Natural killer cell (primary cell): ENCODE measurements around the gene TMEM178A. TPM values are rescaled to one million over a fixed set of nuclear protein-coding genes. Genes with fewer than 3 reads are reported as not detected.

Experiments used
- ATAC-seq, 3 donors: fragments of 150-1000 bp in 2 of 3; fragments of 200-7000 bp in 1 of 3; cut with Tn5 transposase; 1 replicate in 1 of 3; 2 replicates in 2 of 3; pipeline ENCODE4 v1.10.0; 2021; ENCODE audit warnings: mild to moderate bottlenecking in 2 of 3, moderate library complexity in 2 of 3
- DNase-seq, 2 donors: peaks; one replicate each; pipeline versions ENCODE4 v3.0.0 to v3.0.0-alpha.2; 2013 to 2021; ENCODE audit warnings: mixed read lengths in 1 of 2
- H3K27ac ChIP-seq: one replicate; pipeline ENCODE4 v1.5.1; 2013; ENCODE audit warnings: mild to moderate bottlenecking, low read length
- H3K27me3 ChIP-seq: one replicate; pipeline ENCODE4 v1.6.1; 2013; ENCODE audit warnings: low read length; ENCODE audit not compliant: control insufficient read depth, insufficient read depth
- H3K36me3 ChIP-seq: one replicate; pipeline ENCODE4 v1.6.1; 2013; ENCODE audit warnings: low read length; ENCODE audit not compliant: control insufficient read depth, insufficient read depth
- H3K4me1 ChIP-seq: one replicate; pipeline ENCODE4 v1.6.1; 2013; ENCODE audit warnings: low read length; ENCODE audit not compliant: control insufficient read depth, insufficient read depth
- H3K4me3 ChIP-seq: one replicate; pipeline ENCODE4 v1.5.1; 2013; ENCODE audit warnings: low read length
- H3K9me3 ChIP-seq: one replicate; pipeline ENCODE4 v1.6.1; 2013; ENCODE audit warnings: low read length; ENCODE audit not compliant: control insufficient read depth, insufficient read depth
- H3K27ac Mint-ChIP-seq, 2 donors: one replicate each; pipeline ENCODE4 v1.8.0; 2022; ENCODE audit warnings: mild to moderate bottlenecking in 2 of 2, mixed read lengths in 2 of 2, moderate library complexity in 1 of 2
- H3K27me3 Mint-ChIP-seq, 2 donors: one replicate each; pipeline ENCODE4 v1.8.0; 2022; ENCODE audit warnings: low read depth in 2 of 2, mixed read lengths in 2 of 2
- H3K36me3 Mint-ChIP-seq: one replicate; pipeline ENCODE4 v1.8.0; 2022; ENCODE audit warnings: mixed read lengths
- H3K4me1 Mint-ChIP-seq, 2 donors: one replicate each; pipeline ENCODE4 v1.8.0; 2022; ENCODE audit warnings: mixed read lengths in 2 of 2
- H3K4me3 Mint-ChIP-seq: one replicate; pipeline ENCODE4 v1.8.0; 2022; ENCODE audit warnings: mild to moderate bottlenecking, moderate library complexity, mixed read lengths
- H3K9me3 Mint-ChIP-seq, 2 donors: one replicate each; pipeline ENCODE4 v1.8.0; 2022; ENCODE audit warnings: mixed read lengths in 2 of 2
- WGBS: methylation state at CpG from one replicate; pipeline ENCODE4 v1.1.7; 2013; ENCODE audit warnings: missing lambda C conversion rate; ENCODE audit not compliant: insufficient coverage; 5-methylcytosine and 5-hydroxymethylcytosine counted together
- intact Hi-C: fragments of 100-400 bp; cut with micrococcal nuclease; formaldehyde crosslinking; loops from one replicate; pipeline ENCODE4 v1.14.2; 2022
- total RNA-seq, 4 donors: library from RNA; stranded (reverse); fragments of 120-200 nt in 1 of 4; gene quantifications; one replicate each; pipeline versions ENCODE4 v1.2.3 to v1.2.4, GENCODE V29; 2013 to 2022
- TF ChIP-seq, protein P1 (sequence below): fragments of 200-600 bp; IDR thresholded peaks from one replicate; pipeline ENCODE4 v1.8.0; 2022; ENCODE audit warnings: antibody characterized with exemption

TMEM178A gene
- total RNA-seq, 3 donors from 2014 or later (not counting 1 experiment from before 2014, with no cell fraction given): 0.21 TPM; not detected in 2

DNA sequence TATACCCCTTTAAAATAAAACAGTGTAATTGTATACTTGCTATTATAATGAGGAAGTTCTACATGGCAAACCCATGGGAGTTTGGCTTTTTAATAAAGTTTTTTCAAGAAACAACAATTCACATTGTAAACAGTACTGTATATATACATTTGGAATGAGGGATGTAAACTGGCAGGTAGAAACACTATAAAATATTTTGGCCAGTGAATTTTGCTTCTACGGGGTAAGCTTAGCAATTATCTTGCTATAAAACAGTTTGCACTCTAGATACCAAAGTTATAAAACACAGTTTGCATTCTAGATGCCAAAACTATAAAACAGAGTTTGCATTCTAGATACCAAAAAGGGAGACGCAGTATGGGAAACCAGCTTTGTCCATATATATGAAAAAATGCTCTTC is 96.7 kb downstream of the TMEM178A start:
- Histone ChIP-seq H3K4me3 (no peak overlapping the region), H3K4me1 (no peaks in the 10 kb centered on the region), H3K27ac (no peak overlapping the region), H3K9me3 (no peaks in the 10 kb centered on the region), H3K36me3 (peaks cover 41% of the 10 kb centered on the region), H3K27me3 (no peaks in the 10 kb centered on the region)
- DNase-seq (no peak), ATAC-seq (no peak)
- H3K27me3 Mint-ChIP-seq: no peaks in the 10 kb centered on the region
- no peak overlapping the region for H3K27ac Mint-ChIP-seq
- TF ChIP-seq, protein P1, sequence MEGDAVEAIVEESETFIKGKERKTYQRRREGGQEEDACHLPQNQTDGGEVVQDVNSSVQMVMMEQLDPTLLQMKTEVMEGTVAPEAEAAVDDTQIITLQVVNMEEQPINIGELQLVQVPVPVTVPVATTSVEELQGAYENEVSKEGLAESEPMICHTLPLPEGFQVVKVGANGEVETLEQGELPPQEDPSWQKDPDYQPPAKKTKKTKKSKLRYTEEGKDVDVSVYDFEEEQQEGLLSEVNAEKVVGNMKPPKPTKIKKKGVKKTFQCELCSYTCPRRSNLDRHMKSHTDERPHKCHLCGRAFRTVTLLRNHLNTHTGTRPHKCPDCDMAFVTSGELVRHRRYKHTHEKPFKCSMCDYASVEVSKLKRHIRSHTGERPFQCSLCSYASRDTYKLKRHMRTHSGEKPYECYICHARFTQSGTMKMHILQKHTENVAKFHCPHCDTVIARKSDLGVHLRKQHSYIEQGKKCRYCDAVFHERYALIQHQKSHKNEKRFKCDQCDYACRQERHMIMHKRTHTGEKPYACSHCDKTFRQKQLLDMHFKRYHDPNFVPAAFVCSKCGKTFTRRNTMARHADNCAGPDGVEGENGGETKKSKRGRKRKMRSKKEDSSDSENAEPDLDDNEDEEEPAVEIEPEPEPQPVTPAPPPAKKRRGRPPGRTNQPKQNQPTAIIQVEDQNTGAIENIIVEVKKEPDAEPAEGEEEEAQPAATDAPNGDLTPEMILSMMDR: no peak
- H3K4me1 Mint-ChIP-seq: peaks cover 0 to 9% of the 10 kb centered on the region in 2 donors
- 100% methylated on average over 2 of the region's 2 CpGs for WGBS
- intact Hi-C loops: no loop called here
- H3K9me3 Mint-ChIP-seq: no peaks in the 10 kb centered on the region
- no peak overlapping the region for H3K4me3 Mint-ChIP-seq
- H3K36me3 Mint-ChIP-seq: peaks cover 21% of the 10 kb centered on the region

Other genes with a start within 250 kb of the TMEM178A start
- gene MAP4K3, start 228.6 kb upstream of the TMEM178A start, total RNA-seq: 10 to 100 TPM; 17.3 to 25.9 (median 20.3) TPM
- gene THUMPD2, start 113.3 kb downstream of the TMEM178A start, total RNA-seq: 10 to 100 TPM; 12.7 to 17.8 (median 13.4) TPM